ENCODE data around the gene CCDC87.

DNA sequence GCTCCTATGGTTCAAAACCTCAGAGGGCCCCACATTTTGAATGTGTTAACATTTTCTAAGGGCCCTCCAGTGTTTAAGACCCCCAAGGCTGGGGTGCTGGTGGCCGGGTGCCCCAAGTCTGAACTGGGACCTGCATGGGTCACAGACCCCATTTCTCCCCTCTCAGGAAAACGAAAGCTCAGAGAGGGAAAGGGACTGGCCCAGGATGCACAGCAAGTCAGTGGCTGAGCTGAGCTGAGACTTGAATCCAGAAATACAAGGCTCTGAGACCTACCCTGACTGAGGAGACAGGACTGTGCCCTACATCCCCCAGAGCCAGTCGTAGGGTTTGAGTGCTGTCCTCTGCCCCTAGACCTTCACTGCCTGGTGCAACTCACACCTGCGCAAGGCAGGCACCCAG, 42.0 kb downstream of the CCDC87 start:
- TF ChIP-seq, protein P1, sequence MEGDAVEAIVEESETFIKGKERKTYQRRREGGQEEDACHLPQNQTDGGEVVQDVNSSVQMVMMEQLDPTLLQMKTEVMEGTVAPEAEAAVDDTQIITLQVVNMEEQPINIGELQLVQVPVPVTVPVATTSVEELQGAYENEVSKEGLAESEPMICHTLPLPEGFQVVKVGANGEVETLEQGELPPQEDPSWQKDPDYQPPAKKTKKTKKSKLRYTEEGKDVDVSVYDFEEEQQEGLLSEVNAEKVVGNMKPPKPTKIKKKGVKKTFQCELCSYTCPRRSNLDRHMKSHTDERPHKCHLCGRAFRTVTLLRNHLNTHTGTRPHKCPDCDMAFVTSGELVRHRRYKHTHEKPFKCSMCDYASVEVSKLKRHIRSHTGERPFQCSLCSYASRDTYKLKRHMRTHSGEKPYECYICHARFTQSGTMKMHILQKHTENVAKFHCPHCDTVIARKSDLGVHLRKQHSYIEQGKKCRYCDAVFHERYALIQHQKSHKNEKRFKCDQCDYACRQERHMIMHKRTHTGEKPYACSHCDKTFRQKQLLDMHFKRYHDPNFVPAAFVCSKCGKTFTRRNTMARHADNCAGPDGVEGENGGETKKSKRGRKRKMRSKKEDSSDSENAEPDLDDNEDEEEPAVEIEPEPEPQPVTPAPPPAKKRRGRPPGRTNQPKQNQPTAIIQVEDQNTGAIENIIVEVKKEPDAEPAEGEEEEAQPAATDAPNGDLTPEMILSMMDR (IDR thresholded peaks at IDR 0.05), result no peak
- no peak for TF ChIP-seq POLR2A (IDR thresholded peaks at IDR 0.05)
